ENCODE data around the gene CDC25C.

Gene CDC25C

DNA sequence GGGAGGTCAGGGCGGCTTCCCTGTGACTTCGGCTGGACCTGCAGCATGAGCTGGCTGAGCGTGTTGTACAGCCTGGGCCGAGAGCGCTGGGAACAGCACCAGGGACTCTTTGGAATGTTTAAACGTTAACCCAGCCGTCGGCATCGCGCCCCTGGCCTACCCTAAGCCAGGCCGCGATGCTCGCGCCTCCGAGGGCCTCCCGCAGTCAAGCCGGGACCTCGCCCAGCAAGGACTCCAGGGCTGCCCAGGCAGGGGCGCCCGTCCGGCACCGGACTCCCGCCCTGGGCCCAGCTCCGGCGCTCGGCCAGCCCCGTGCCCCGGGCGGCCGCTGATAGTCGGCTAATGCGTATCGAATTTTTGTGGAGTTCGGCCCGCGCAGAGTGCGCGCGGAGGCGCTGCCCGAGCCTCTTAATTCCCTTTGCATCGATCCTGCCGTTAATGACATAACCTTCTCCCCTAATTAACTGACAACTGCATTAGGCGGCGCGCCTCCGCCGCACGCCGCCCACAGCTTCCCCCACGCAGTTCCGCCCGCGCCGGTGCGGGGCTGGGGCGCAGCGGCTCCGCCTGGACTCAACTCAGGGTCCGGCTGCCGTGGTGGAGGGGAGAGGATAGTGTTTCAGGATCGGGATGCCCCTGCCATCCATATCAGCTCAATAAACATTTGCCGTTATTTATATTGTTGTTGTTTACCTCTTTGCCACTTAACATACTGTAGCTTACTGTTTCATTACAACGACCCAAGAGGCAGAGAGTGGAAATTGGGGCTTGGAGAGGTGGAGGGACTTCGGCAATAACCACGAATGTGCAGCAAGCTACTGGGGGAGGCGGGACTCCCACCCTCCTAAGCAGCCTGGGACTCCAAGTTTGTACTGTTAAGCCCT, 89.7 kb downstream of the CDC25C start:
- Histone ChIP-seq H3K27me3 (ENCODE audit: control insufficient read depth, insufficient read depth, low read length) (peaks cover 49% of the 10 kb centered on the region), H3K36me3 (ENCODE audit: control insufficient read depth, insufficient read depth, low read length) (no peaks in the 10 kb centered on the region), H3K4me1 (ENCODE audit: control insufficient read depth, insufficient read depth, low read length) (peaks cover 4% of the 10 kb centered on the region), H3K9ac (ENCODE audit: low read depth, low read length) (no peak overlapping the region), H3K9me3 (ENCODE audit: control insufficient read depth, insufficient read depth, low read length) (no peaks in the 10 kb centered on the region), H3K4me3 (ENCODE audit: low read depth, low read length) (peak overlapping the region; percentile 64)

DNA sequence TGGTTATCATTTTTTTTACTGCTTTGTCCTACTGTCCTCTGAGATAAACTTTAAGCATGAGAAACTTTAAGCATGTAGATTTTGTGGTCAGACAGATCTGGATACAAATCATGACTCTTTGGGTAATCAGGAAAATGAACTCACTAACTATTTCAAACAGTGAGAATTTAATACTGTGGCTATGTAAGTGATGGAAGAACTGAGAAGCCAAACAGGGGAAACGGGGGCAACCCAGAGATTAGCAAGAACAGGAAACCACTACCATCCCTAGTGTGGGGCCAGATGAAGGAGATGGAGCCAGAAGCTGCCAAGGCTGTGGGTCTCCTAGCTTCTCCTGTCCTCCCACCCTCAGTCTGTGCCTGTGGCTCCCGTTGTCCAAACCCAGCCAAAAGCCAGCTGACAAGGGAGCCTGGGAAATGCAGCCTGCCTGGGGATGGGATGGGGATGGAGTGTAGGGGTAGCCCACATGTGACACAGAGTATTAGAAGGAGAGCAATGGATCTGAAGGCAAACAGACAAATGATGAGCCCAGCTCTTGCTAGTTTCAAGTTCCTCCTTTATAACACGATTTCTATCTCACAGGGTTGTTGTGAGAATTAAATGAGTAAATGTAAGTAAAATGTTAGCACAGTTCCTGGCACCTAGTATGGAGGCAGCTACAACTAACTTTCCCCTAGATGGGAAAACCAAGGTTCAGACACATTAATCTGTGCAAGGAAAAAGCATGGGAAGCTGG, 90.8 kb downstream of the CDC25C start:
- peak overlapping the region; percentile 64 for H3K4me3 ChIP-seq (ENCODE audit: low read depth, low read length)
- no peak overlapping the region for H3K9ac ChIP-seq (ENCODE audit: low read depth, low read length)
- no peaks in the 10 kb centered on the region for H3K9me3 ChIP-seq (ENCODE audit: control insufficient read depth, insufficient read depth, low read length)
- H3K36me3 ChIP-seq (ENCODE audit: control insufficient read depth, insufficient read depth, low read length): no peaks in the 10 kb centered on the region
- peaks cover 4% of the 10 kb centered on the region for H3K4me1 ChIP-seq (ENCODE audit: control insufficient read depth, insufficient read depth, low read length)
- H3K27me3 ChIP-seq (ENCODE audit: control insufficient read depth, insufficient read depth, low read length): peaks cover 49% of the 10 kb centered on the region

DNA sequence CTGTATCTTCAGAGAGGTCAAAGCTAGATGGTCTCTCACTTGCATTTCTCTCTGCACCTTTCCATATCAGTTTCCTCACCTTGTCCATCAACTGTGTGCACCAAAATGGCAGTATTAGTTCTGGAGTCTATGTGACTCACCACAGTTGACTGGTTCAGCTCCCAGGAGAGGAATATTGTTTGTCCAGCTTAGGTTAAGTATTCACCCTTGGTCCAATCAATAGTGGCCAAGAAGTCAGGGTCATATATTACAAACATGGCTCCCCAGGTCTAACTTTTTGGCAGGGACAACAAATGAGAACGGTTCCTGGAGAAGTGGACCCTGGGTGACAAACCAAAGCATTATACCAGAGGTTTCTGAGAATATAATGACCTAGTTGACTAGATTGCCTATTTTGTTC, 93.6 kb downstream of the CDC25C start:
- H3K9ac ChIP-seq (ENCODE audit: low read depth, low read length): no peak overlapping the region
- peaks cover 4% of the 10 kb centered on the region for H3K4me1 ChIP-seq (ENCODE audit: control insufficient read depth, insufficient read depth, low read length)
- no peaks in the 10 kb centered on the region for H3K9me3 ChIP-seq (ENCODE audit: control insufficient read depth, insufficient read depth, low read length)
- no peak overlapping the region for H3K4me3 ChIP-seq (ENCODE audit: low read depth, low read length)
- H3K27me3 ChIP-seq (ENCODE audit: control insufficient read depth, insufficient read depth, low read length): peaks cover 37% of the 10 kb centered on the region
- H3K36me3 ChIP-seq (ENCODE audit: control insufficient read depth, insufficient read depth, low read length): no peaks in the 10 kb centered on the region
